Measurements from ENCODE around the gene OOEP.

OOEP gene

DNA sequence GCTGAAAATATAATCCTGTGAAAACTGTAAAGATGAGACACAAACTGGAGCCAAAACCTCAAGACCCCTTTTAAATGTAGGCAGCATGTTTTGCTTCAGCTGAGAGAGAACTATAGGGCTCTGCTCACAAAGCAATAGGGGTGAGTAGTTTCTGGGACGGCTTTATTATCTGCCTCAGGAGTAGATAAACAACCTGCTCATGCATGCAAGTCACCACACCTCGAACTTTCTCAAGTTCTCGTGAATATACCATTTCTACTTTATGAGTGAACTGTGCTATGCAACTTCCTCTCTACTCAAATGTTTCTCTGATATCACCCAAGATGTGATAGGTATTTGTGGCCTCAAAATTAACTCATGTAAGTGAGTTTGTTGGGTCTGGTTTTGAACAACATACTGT is 7.5 kb upstream of the OOEP start:
- Mint-ChIP-seq H3K4me1 (ENCODE audit: low read depth) (no peaks in the 10 kb centered on the region), H3K36me3 (no peaks in the 10 kb centered on the region), H3K4me3 (no peak overlapping the region), H3K9me3 (ENCODE audit: low read depth) (no peaks in the 10 kb centered on the region), H3K27ac (no peak overlapping the region), H3K27me3 (no peaks in the 10 kb centered on the region)

DNA sequence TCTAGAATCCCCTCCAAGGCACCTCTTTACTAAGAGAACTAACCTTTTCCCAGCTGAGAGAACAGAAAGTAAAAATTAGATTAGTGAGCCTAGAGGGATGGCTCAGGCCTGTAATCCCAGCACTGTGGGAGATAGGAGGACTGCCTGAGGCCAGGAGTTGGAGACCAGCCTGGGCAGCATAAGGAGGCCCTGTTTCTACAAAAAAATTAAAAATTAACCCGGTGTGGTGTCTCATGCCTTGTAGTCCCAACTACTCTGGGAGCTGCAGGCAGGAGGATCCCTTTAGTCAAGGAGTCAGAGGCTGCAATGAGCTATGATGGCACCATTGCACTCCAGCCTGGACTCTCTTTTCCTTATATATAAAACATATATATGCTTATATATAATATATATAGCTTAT is 5.5 kb upstream of the OOEP start:
- Mint-ChIP-seq H3K27ac (no peak overlapping the region), H3K4me1 (ENCODE audit: low read depth) (no peaks in the 10 kb centered on the region), H3K4me3 (no peak overlapping the region), H3K36me3 (no peaks in the 10 kb centered on the region), H3K9me3 (ENCODE audit: low read depth) (no peaks in the 10 kb centered on the region), H3K27me3 (no peaks in the 10 kb centered on the region)

DNA sequence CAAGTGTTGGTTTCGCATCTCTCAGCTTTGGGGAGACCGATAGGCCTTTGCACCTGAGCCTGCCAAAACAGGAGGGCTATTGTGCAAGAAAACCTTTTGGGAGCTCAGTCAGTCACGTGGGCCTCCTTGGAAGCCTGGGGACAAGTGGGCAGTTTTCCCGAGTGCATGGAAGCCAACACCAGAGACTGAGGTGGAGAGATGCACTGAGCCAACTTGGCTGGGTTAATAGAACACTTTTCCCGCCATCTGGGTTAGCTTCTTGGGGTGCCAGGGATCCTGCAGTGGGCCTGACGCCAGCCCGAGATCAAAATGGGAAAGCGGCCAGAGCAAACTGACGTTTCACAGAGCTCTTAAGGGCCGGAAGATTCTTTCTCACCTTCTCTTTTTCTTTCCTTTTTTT is 2.8 kb upstream of the OOEP start:
- no peaks in the 10 kb centered on the region for H3K9me3 Mint-ChIP-seq (ENCODE audit: low read depth)
- H3K4me1 Mint-ChIP-seq (ENCODE audit: low read depth) = no peaks in the 10 kb centered on the region
- H3K4me3 Mint-ChIP-seq = no peak overlapping the region
- no peaks in the 10 kb centered on the region for H3K27me3 Mint-ChIP-seq
- no peak overlapping the region for H3K27ac Mint-ChIP-seq
- no peaks in the 10 kb centered on the region for H3K36me3 Mint-ChIP-seq

DNA sequence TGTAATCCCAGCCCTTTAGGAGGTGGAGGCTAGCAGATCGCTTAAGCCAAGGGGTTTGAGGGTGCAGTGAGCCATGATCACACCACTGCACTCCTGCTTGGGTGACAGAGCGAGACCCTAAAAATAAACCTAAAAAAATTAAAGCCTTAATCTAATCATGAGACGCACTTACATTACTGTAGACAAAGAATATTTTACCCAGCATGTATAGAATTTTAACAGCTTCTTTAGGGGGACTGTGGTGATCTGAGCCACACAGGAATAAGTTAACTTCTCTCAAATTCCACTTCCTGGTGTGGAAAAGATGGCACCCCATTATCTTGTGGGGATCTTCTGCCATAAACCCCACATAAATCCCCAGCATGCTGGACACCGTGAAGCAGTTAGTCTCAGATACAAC is 2.3 kb upstream of the OOEP start:
- Mint-ChIP-seq H3K9me3 (ENCODE audit: low read depth) (no peaks in the 10 kb centered on the region), H3K36me3 (no peaks in the 10 kb centered on the region), H3K27ac (no peak overlapping the region), H3K4me1 (ENCODE audit: low read depth) (no peaks in the 10 kb centered on the region), H3K27me3 (no peaks in the 10 kb centered on the region), H3K4me3 (no peak overlapping the region)

DNA sequence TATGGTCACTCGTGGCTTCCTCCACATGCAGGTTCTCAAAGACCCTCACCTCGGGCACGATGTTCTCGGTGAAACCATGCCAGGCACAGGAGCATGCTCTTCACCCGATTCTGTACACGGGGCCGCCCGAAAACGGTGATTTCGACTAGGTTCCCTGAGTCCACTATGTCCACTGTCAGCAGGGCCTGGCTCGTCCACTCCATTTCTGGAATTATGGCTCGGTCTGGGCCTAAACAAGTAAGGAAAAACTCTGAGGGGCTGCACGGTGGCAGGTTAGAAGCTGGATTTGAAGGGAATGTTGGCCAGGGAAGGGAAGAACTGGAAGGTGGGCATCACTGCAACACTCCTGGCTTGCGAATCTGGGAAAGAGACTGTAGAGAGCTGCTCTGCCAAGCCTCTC is 540 bp downstream of the OOEP start:
- H3K36me3 Mint-ChIP-seq = no peaks in the 10 kb centered on the region
- no peak overlapping the region for H3K27ac Mint-ChIP-seq
- no peak overlapping the region for H3K4me3 Mint-ChIP-seq
- no peaks in the 10 kb centered on the region for H3K9me3 Mint-ChIP-seq (ENCODE audit: low read depth)
- H3K27me3 Mint-ChIP-seq = peaks cover 2% of the 10 kb centered on the region
- H3K4me1 Mint-ChIP-seq (ENCODE audit: low read depth) = no peaks in the 10 kb centered on the region

DNA sequence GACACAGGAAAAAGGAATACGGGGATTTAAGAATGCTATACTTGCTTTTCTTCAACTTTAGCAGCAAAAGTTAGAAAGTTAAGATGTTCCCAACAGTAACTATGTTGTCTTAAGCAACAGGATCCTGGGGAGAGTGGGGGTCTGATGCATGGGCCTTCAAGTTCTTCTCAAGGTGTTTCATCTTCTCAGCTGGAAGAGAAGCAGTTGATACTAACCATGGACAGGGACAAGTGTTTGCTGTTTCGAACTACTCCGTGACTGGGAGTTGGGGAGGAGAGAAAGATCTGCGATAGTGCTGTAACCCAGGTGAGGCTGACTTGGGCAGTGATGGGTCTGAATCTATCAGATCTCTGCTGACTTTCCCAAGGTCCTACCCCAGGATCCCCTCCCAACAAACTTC is 1.0 kb downstream of the OOEP start:
- Mint-ChIP-seq H3K4me1 (ENCODE audit: low read depth) (no peaks in the 10 kb centered on the region), H3K27me3 (peaks cover 2% of the 10 kb centered on the region), H3K4me3 (no peak overlapping the region), H3K27ac (no peak overlapping the region), H3K36me3 (no peaks in the 10 kb centered on the region), H3K9me3 (ENCODE audit: low read depth) (no peaks in the 10 kb centered on the region)

DNA sequence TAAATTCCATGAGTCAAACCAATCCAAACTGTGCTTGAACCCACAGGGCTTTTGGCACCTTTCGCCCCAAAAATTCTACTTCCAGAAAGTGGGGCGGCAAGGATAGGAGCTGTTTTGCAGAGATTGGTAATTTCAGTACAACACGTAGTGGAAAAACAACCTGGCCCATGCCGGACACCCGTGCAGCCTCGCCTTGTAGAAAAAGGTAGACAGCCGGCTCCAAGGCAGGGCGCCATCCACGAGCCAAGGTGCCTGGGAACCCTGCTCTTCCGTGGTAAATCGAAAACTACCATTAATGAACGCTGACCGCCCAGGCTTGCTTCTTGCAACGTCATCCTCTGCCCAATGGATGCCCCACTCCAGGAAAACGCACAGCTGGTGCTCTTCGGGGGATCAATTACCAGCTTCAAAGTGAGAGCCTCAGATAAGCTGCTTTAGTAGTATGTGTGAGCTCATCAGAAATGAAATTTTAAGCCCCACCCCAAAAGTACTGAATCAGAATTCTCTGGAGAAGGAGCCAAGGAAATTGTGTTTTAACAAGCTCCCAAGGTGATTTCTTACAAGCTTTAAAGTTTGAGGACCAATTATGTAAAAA is 1.8 kb downstream of the OOEP start:
- Mint-ChIP-seq H3K4me3 (no peak overlapping the region), H3K9me3 (ENCODE audit: low read depth) (no peaks in the 10 kb centered on the region), H3K36me3 (no peaks in the 10 kb centered on the region), H3K27ac (no peak overlapping the region), H3K27me3 (peaks cover 2% of the 10 kb centered on the region), H3K4me1 (ENCODE audit: low read depth) (no peaks in the 10 kb centered on the region)

DNA sequence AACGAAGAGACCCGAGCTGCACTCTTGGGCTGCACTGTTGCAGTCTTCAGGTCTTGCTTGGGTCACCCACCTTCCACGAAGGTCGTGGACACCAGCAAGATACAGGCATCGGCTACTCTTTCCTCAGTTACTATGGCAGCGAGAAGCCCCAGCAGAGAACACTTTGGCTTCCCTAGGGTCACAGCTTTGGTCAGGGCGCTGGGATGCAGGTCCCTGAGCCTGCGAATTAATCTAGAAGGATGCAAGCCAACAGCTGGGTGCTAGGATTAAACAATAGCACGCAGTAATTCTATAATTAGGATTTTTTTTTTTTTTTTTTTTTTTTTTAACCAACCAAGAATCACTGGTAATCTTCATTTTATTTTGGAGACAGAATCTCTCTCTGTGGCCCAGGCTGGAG is 5.1 kb downstream of the OOEP start:
- Mint-ChIP-seq H3K27me3 (peaks cover 2% of the 10 kb centered on the region), H3K4me1 (ENCODE audit: low read depth) (no peaks in the 10 kb centered on the region), H3K36me3 (peaks cover 2% of the 10 kb centered on the region), H3K4me3 (no peak overlapping the region), H3K9me3 (ENCODE audit: low read depth) (no peaks in the 10 kb centered on the region), H3K27ac (no peak overlapping the region)

DNA sequence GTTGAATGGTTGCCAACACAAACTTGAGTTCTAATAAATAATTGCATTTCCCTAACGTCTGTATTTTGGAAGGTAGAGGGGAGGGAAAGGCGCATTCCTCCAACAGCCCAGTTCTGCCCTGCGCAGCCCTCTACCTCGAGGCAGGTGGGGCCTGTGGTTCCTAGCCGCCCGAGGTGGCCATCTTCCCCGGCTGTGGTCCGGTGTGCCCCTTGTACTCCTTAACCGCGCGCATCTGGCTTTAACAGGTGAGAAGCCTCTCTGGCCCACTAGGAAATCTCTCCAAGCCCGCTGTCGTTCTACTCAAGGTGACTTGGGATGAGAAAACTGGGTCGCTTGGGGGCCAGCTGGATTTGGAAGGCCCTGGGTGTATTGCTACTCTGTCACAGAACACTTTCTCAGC is 5.6 kb downstream of the OOEP start:
- Mint-ChIP-seq H3K4me1 (ENCODE audit: low read depth) (no peaks in the 10 kb centered on the region), H3K27ac (no peak overlapping the region), H3K27me3 (peaks cover 2% of the 10 kb centered on the region), H3K36me3 (peaks cover 2% of the 10 kb centered on the region), H3K9me3 (ENCODE audit: low read depth) (no peaks in the 10 kb centered on the region), H3K4me3 (no peak overlapping the region)

DNA sequence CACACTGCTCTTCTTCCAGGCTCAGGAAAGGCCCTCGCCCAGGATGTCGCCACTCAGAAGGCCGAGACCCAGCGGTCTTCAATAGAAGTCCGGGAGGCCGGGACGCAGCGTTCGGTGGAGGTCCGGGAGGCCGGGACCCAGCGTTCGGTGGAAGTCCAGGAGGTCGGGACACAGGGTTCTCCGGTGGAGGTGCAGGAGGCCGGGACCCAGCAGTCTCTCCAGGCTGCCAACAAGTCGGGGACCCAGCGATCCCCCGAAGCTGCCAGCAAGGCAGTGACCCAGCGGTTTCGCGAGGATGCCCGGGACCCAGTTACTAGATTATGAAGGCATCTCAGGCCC is 6.2 kb downstream of the OOEP start:
- peaks cover 3% of the 10 kb centered on the region for H3K27me3 Mint-ChIP-seq
- H3K4me1 Mint-ChIP-seq (ENCODE audit: low read depth) = no peaks in the 10 kb centered on the region
- H3K4me3 Mint-ChIP-seq = no peak overlapping the region
- peaks cover 2% of the 10 kb centered on the region for H3K36me3 Mint-ChIP-seq
- no peak overlapping the region for H3K27ac Mint-ChIP-seq
- H3K9me3 Mint-ChIP-seq (ENCODE audit: low read depth) = no peaks in the 10 kb centered on the region

DNA sequence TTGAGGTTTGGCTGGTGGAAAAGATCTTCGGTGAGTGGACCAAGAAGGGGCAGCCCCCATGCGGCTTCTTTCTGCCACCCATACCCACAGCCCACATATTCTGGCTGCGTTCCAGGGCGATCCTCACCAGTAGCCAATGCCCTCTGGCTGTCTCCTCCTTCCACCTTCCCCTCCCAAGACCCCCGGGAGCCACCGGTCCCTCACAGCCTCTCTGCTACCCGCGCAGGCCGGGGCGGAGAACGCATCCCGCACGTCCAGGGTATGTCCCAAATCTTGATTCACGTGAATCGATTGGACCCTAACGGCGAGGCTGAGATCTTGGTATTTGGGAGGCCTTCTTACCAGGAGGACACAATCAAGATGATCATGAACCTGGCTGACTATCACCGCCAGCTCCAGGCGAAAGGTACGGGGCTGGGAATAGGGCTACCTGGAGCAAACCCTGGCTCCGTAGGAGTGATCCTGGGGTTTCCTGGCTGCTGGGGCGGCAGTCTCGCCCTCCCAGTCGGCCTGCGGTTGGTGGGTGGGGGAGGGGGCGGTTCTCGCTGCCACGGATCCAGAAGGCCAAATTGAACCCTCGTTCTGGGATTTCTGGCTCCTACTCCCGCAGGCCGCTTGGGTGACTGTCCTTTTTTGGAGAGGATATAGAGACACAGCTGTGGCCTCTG is 6.7 kb downstream of the OOEP start:
- no peaks in the 10 kb centered on the region for H3K9me3 Mint-ChIP-seq (ENCODE audit: low read depth)
- no peaks in the 10 kb centered on the region for H3K4me1 Mint-ChIP-seq (ENCODE audit: low read depth)
- peaks cover 4% of the 10 kb centered on the region for H3K27me3 Mint-ChIP-seq
- peaks cover 2% of the 10 kb centered on the region for H3K36me3 Mint-ChIP-seq
- no peak overlapping the region for H3K4me3 Mint-ChIP-seq
- no peak overlapping the region for H3K27ac Mint-ChIP-seq

DNA sequence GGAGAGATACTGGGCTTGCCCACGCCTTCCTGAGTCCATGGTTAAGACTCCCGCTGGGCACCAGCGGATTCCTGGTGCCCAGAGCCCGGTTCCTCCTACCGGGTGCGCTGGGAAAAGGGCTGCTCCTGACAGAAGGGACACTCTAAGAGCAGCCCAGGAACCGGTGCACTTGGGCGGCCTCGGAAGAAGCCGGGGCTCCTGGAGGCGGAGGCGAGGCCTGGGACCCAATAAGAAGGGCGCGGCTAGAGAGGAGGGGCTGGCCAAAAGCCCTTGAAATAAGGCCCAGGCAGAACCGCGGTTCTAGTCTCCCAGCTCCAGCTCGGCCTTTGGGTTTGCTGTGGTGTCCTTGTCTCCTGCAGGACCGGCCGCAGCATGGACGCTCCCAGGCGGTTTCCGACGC is 7.3 kb downstream of the OOEP start, which contains the start of gene KHDC3L:
Gene KHDC3L, plus strand, starts transcription at position 301 of the 400 bp plus-strand sequence. Its CDS starts 72 bp downstream, at position 373.
- H3K36me3 Mint-ChIP-seq = peaks cover 2% of the 10 kb centered on the region
- peaks cover 4% of the 10 kb centered on the region for H3K27me3 Mint-ChIP-seq
- no peaks in the 10 kb centered on the region for H3K4me1 Mint-ChIP-seq (ENCODE audit: low read depth)
- no peaks in the 10 kb centered on the region for H3K9me3 Mint-ChIP-seq (ENCODE audit: low read depth)
- H3K27ac Mint-ChIP-seq = no peak within 1 kb of the TSS
- no peak within 1 kb of the TSS for H3K4me3 Mint-ChIP-seq

DNA sequence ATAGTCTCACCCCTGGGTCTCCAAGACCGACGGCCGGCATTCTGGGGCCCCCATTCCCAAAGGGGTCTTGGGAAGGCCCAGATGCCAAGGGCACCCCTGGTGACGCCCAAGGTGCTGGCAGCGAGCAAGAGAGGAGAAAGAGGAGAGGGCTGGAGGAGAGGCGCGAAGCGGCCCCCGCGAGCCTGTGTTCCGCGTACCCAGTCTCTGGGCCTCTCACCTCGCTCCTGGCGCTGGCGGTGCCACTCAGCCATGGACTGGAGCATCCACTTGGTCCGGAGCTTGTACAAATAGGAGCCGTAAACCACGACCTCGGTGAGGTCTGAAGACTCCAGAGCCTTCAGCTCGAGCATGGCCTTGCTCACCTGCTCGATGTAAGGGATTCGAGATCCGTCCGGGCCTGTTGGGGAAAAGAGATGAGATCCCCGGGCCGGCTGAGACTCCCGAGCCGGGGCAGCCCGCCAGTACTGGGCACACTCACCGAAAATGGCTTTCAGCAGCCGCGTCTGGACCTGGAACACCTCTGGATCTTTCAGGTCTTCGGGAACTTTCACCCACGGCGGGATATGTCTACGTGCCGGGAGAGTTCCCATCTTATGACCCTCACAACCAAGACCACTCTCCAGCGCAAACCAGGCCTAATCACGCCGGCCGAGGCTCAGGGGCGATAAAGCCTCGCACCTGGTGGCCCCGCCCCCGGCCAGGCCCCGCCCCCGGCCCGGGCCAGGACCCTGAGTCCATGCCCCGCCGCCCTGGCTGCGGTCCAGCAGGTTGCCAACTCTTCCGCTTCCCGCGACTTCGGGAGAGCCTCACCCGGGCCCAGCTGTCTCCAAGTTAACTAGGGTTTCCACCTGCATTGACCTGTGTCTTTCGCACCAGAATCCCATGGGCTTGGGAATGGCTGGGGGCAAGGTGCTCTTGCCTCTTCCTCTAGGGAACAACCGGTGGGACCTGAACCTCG is 15.8 kb downstream of the OOEP start, which contains the start of gene DPPA5:
Gene DPPA5, minus strand, starts transcription at position 641 of the 958 bp plus-strand sequence. Its CDS starts 51 bp downstream, at position 590.
- H3K27ac Mint-ChIP-seq = no peak within 1 kb of the TSS
- peaks cover 14% of the 10 kb centered on the region for H3K27me3 Mint-ChIP-seq
- H3K4me3 Mint-ChIP-seq = no peak within 1 kb of the TSS
- H3K36me3 Mint-ChIP-seq = no peaks in the 10 kb centered on the region
- H3K4me1 Mint-ChIP-seq (ENCODE audit: low read depth) = peaks cover 1% of the 10 kb centered on the region
- no peaks in the 10 kb centered on the region for H3K9me3 Mint-ChIP-seq (ENCODE audit: low read depth)

DNA sequence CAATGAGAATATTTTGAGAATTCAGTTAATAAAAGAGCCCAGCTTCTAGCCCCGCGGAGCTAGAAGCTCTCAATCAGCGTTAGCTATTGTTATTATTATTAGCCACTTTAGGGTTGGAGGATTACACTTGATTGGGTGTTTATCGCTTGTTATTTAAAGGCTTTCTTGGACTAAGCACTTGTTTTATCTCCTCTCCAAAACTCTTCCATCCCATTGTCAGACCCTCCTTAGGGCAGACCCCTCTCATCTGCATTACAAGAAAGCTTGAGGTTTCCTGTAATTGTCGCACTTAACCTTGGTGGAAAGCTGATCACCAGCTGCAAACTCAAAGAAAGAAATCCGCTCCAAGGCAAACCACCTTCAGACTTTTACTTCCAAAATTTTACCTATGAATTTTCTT is 20.4 kb downstream of the OOEP start:
- Mint-ChIP-seq H3K9me3 (ENCODE audit: low read depth) (no peaks in the 10 kb centered on the region), H3K4me1 (ENCODE audit: low read depth) (peaks cover 1% of the 10 kb centered on the region), H3K36me3 (no peaks in the 10 kb centered on the region), H3K27ac (no peak overlapping the region), H3K27me3 (peaks cover 22% of the 10 kb centered on the region), H3K4me3 (no peak overlapping the region)

DNA sequence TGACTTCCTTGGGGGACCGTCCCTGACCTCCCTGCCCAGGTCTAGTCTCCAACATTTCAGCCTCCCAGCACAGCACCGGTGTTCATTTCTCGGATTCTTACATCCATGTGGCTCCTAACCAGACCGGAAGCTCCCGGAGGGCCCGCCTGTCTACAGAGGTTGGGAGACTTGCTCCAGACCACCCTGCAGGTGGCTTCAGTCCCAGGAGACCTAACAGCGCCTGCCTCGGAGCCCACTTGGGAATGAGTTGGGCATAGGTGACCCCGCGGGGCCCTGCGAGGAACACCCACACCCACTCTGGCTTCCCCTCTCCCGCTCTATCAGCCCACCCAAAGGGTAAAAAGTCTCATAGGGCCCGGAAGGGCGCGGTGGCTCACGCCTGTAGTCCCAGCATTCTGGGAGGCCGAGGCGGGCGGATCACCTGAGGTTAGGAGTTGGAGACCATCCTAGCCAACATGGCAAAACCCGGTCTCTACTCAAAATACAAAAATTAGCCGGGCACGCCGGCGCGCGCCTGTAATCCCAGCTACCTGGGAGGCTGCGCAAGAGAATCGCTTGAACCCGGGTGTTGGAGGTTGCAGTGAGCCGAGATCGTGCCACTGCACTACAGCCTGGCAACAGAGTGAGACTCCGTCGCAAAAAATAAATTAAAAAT is 21.0 kb downstream of the OOEP start:
- H3K9me3 Mint-ChIP-seq (ENCODE audit: low read depth) = no peaks in the 10 kb centered on the region
- H3K27me3 Mint-ChIP-seq = peaks cover 22% of the 10 kb centered on the region
- H3K4me3 Mint-ChIP-seq = no peak overlapping the region
- H3K36me3 Mint-ChIP-seq = no peaks in the 10 kb centered on the region
- H3K27ac Mint-ChIP-seq = no peak overlapping the region
- H3K4me1 Mint-ChIP-seq (ENCODE audit: low read depth) = peaks cover 1% of the 10 kb centered on the region

Data from activated naive CD8-positive, alpha-beta T cell (primary cell).